ENCODE results near the gene RNU2-63P.

DNA sequence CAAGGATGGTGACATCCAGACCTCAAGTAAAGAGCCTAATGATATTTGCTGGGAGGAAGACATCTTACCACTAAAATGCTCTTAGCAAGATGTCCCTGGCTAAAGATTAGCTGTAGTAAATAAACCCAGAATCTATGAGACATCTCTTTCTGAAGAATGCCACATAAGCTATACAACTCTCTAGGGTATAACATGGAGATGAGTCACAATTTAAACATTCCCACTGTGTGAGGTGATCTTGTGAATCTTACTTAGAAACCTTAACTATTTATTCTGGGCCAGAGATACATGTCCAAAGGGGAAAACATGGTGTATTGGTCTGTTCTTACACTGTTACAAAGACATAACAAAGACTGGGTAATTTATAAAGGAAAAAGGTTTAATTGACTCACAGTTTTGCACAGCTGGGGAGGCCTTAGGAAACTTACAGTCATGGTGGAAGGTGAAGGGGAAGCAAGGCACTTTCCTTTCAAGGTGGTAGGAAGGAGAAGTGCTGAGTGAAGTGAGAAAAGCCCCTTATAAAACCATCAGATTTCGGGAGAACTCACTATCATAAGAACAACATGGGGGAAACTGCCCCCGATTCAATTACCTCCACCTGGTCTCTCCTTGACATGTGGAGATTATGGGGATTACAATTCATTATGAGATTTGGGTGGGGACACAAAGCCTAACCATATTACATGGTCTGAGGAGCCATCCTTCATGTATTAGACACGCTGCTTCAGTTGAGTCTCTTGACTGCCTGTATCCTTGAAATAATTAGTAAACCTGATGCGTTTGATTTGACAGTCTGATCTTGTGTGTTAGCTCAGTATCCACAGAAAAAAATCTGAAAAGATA is 22.1 kb upstream of the RNU2-63P start:
- no peak for TF ChIP-seq EP300 (IDR thresholded peaks at IDR 0.05; ENCODE audit: low read depth)
- TF ChIP-seq, protein P1, sequence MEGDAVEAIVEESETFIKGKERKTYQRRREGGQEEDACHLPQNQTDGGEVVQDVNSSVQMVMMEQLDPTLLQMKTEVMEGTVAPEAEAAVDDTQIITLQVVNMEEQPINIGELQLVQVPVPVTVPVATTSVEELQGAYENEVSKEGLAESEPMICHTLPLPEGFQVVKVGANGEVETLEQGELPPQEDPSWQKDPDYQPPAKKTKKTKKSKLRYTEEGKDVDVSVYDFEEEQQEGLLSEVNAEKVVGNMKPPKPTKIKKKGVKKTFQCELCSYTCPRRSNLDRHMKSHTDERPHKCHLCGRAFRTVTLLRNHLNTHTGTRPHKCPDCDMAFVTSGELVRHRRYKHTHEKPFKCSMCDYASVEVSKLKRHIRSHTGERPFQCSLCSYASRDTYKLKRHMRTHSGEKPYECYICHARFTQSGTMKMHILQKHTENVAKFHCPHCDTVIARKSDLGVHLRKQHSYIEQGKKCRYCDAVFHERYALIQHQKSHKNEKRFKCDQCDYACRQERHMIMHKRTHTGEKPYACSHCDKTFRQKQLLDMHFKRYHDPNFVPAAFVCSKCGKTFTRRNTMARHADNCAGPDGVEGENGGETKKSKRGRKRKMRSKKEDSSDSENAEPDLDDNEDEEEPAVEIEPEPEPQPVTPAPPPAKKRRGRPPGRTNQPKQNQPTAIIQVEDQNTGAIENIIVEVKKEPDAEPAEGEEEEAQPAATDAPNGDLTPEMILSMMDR (IDR thresholded peaks at IDR 0.05), result no peak
- no peak for TF ChIP-seq POLR2A (IDR thresholded peaks at IDR 0.05)
- TF ChIP-seq POLR2AphosphoS5 (IDR thresholded peaks at IDR 0.05), result no peak

Data from transverse colon (tissue), 4 donors.